Stimulated activated CD8-positive, alpha-beta memory T cell treated with anti-CD3 and anti-CD28 coated beads, Interleukin-7, amount 100 ng/mL, for 24 hours (primary cell): ENCODE data around the gene THSD8.

Experiments used
- DNase-seq: peaks from one replicate; pipeline ENCODE4 v3.0.0-alpha.2; 2020; ENCODE audit warnings: low read depth

Gene THSD8

DNA sequence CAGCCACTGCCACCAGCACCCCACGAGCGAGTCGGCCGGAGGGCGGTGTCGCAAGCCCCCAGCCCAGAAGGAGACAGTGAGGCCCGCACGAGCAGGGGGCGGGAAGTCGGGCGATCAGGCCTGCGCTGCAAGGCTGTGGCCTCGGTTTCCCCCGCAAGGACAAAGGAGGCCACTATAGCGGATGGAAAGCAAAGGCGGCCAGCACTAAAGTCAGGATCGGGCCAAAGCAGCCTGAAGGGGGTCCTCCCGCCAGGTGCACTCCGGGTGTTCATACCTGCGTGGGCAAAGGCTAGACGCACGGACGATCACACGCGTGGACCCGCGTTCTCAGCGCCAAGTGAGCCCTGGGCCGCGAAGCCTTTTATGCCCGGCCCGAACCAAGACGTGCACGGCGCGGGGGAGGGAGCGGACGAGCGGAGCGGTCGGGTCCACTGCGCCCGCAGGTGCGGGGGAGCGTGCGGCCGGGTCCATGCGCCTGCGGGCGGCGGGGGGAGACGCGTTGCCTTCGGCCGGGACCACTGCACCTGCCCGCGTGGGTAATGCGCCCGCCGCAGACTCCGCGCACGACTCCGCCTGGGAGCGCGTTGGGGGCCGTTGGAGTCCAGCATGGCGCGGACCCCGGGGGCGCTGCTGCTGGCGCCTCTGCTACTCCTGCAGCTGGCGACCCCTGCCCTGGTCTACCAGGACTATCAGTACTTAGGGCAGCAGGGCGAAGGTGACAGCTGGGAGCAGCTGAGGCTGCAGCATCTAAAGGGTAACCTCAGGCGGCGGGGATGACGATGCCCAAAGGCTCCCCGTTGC is at the start of gene THSD8, which contains the start of gene PRDX2:
TSS of gene THSD8 (plus strand) at position 604 of the 801 bp plus-strand sequence. CDS start at position 607, 3 bp downstream.
TSS of gene PRDX2 (minus strand) at position 335 of the 801 bp plus-strand sequence. CDS start 539 bp downstream, outside the sequence.
- DNase-seq: no peak

DNA sequence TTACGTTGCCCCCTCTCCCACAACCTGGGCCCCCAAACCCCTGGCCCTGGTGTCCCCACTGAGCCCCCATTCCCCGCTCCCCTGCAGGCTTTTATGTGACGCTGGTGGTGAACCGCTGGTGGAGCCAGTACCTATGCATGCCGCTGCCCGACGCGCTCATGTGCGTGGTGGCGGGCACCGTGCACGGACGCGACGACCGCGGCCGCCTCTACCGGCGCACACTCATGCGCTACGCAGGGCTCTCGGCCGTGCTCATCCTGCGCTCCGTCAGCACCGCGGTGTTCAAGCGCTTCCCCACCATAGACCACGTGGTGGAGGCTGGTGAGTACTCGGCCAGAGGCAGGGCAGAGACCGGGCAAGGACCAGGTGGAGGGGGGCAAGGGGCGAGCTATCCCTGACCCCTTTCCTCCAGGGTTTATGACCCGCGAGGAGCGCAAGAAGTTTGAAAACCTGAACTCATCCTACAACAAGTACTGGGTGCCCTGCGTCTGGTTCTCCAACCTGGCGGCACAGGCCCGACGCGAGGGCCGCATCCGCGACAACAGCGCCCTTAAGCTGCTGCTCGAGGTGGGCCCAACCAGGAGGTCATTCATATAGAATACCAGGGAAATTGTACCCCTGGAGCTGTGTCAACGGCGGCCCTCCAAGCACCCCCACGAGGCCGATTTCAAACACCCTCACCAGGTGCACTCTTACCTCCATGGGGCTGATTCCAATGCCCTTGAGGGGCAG is 47.2 kb upstream of the THSD8 start:
- DNase-seq: no peak

DNA sequence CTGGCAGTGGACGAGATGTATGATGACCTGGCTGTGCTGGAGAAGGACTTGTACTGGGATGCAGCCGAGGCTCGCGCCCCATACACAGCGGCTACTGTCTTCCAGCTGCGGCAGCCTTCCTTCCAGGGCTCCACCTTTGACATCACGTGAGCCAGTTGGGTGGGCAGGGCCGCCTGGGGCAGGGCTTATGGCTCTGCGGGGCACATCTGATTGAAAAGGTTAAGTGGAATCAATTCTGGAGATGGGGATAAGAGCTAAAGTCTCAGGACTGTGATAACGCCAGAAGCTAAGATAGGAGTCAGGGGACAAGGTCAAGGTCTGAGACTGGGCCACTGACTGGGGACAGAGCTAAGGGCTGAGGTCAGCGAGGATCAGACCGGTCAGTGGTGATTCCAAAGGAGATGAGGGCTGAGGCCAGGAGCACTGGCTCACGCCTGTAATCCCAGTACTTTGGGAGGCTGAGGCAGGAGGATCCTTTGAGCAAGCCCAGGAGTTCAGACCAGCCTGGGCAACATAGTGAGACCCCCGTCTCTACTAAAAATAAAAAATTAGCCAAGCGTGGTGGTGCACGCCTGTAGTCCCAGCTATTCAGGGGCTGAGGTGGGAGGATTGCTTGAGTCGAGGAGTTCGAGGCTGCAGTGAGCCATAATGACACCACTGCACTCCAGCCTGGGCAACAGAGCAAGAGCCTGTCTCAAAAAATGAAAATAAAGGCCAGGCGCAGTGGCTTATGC is 45.6 kb upstream of the THSD8 start:
- no peak for DNase-seq

DNA sequence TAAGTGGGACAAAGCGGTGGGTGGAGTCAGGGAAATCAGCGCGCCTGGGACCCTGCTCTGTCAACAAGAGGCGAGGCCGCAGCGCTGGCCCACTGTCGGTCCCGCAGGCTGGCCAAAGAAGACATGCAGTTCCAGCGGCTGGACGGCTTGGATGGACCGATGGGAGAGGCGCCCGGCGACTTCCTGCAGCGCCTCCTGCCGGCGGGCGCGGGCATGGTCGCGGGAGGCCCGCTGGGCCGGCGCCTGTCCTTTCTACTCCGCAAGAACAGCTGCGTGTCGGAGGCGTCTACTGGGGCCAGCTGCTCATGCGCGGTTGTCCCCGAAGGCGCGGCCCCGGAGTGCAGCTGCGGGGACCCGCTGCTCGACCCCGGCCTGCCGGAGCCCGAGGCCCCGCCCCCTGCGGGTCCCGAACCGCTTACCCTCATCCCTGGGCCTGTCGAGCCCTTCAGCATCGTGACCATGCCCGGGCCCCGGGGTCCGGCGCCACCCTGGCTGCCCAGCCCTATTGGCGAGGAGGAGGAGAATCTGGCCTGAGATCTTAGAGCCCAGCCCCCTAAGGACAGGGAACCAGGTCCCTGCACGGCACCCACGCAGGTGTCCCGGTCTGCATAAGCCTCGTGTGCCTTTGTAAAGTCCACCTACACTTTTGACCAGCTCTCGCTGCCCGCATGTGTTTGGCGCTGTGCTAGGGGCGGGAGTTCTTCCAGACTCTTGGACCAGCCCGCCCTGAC is 44.2 kb upstream of the THSD8 start:
- DNase-seq: no peak

DNA sequence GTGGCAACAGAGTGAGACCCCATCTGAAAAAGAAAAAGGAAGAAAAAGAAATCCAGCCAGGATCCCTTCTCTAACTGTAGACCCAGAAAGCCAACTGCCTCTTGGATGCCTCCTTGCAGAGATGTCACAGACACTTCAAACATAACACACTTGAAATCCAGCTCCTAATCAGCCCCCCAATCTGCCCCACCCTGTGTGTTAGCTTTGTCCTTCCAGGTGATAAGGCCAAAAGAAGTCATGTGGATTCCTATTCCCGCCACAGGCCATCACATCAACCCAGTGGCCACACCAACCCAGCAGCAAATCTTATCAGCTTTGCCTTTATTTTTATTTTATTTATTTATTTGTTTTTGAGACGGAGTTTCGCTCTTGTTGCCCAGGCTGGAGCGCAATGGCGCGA is 42.2 kb upstream of the THSD8 start:
- DNase-seq: no peak

DNA sequence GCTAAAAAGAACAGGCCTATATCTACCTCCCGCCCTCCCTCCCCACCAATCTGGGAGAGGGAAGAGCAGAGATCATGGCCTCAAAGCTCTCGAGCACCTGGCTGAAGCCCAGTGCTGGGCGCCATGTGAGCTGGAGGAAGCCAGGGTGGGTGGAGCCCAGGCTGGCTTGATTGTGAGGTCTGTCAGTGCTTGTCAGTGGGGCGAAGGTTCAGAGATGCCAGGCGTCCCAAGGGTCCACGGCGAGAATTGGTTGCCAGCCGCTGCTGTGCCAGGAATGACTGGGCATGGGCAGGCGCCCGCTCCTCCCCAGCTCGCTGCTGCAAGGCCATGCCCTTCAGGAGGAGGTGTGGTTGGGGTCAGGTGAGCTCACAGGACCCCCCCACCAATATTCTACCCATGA is 38.8 kb upstream of the THSD8 start:
- DNase-seq: no peak

DNA sequence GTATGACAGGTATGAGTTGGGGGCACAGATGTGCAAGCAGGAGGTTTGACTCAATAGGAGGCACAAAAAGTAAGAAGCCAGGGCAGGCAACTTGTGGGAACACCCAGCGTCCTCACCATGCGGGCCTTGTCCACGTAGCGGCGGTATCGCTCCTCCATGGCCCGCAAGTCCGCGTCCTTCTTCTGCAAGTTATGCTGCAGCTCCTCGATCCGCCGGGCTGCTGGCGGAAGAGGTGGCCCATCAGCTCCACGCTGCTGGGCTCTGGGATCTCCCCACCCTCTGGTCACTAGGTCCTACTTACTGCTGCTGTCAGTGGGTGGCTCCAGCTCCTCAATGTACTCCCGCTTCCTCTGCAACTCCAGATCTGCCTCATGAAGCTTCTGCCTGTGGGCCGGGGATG is 37.2 kb upstream of the THSD8 start:
- DNase-seq: no peak

DNA sequence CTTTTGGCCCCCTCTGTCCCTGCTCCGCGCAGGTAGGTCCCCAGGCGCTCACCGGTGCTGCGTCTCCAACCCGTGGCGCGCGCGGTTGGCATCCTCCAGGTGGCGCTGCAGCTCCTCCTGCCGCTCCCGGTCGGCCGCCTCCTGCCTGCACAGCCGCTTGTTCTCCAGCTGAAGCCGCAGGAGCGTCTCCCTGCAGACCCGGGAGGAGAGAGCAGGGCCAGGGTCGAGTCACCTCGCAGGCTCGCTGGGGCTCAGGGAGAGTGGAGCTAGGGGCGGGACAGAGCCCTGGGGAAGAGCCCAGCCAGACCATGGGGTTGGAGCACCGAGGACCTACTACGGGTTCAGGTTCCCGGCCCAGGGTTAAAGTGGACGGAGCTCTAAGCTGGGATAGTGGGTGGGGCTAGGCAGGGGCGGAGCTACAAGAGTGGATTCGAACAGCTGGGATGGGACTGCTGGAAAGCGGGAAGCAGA is 35.8 kb upstream of the THSD8 start:
- DNase-seq: peak; percentile 61

DNA sequence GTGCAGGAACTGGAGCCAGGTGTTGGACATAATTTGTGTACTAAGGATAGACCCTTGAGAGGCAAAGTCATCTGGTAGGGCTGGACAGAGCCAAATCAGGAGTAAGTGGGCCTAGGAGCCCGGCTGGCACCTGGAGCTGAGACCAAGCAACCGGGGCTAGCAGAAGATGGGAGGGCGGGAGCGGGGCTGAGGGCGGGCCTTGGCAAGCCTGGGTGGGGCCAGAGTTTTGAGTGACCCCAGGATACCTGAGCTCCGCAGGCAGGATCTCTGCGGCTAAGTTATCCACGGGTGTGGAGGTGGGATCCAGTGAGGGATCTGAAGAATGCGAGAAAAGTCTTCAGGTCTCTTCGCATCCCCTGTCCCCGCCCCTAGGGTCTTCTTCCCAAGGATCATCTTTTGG is 34.7 kb upstream of the THSD8 start:
- no peak for DNase-seq

DNA sequence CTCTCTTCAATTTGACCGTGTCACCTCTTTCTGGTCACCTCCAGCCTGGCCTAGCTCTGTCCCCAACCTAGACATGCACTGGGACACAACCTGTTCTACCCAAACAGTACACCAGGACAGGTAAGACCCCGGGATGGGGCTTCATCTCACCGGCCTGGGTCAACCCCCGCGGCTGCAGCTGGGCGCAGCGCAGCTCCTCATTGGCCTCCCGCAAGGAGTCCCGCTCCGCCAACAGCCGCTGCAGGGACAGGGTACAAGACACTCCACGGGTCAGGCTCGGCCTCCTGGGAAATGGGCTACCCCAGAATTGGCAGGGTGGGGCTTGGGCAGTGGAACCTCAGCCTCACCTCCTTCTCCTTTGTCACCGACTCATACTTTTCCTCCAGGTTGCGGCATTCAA is 34.2 kb upstream of the THSD8 start:
- no peak for DNase-seq

DNA sequence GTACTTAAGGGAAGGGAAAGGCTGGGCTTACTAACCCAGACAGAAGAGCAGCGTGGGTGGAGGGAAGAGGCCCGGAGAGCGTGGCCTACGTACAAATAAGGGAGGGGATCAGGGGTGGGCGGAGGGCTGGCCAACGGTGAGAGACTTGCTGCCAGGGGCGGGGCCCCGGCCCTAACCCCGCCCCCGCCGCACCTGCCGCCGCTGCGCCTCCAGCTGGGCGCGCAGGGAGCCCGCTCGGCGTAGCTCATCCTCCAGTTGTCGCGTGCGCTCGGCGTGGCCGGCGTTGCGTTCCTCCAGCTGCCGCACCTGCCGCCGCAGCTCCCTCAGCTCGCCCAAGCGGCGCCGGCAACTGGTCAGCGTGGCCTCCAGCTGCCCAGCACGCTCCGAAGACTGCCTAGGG is 32.2 kb upstream of the THSD8 start:
- no peak for DNase-seq

DNA sequence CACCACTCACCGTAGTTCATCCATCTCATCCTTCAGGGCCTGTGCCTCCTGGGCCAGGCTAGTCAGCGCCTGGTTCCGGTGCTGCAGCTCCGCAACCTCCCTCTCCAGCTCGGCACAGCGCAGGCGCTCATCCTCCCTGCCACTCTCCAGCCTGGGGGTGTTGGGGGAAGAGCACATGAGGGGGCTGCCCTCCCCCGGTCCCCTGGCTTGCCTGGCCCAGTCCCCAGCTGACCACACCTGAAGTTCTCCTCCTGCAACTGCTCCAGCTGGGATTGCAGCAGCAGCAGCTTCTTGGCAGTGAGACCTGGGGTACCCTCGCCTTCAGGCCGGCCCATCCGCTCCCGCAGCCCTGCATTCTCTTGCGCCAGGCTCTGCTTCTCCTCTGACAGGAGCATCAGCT is 30.9 kb upstream of the THSD8 start:
- DNase-seq: no peak

DNA sequence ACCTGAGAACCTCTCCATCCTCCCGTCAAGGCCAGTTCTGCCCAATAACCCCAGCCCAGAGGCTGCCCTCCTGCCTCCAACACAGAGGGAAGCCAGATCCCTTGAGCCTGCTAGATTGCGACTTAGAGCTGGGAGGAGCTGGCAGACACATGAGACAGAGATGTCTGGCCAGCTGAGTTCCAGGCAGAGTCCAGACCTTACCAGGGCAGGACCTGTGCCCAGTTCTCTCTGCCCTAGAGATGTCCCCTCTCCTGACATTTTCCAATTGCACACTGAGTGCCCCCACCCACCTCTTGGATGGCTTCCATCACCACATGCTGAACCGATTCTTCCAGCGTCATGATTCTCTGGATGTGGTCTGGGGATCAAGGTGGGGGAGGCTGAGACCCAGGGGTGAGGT is 29.5 kb upstream of the THSD8 start:
- DNase-seq: no peak

DNA sequence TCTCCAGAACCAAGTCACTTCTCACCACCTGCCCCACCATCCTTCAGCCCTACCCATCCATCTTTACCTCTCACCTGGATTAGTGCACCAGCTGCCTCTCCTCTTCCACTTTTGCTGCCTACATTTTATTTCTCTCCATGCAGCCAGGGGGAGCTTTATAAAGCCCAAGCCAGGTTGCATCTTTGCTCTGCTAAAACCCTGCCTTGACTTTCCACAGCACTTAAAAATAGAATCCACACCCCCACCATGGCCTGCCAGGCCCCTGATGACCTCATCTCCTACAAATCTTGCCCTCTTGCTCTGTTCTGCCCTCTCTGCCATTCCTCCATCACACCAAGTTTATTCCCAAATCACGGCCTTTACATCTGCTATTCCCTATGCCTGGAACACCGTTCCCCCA is 28.3 kb upstream of the THSD8 start:
- DNase-seq: no peak

DNA sequence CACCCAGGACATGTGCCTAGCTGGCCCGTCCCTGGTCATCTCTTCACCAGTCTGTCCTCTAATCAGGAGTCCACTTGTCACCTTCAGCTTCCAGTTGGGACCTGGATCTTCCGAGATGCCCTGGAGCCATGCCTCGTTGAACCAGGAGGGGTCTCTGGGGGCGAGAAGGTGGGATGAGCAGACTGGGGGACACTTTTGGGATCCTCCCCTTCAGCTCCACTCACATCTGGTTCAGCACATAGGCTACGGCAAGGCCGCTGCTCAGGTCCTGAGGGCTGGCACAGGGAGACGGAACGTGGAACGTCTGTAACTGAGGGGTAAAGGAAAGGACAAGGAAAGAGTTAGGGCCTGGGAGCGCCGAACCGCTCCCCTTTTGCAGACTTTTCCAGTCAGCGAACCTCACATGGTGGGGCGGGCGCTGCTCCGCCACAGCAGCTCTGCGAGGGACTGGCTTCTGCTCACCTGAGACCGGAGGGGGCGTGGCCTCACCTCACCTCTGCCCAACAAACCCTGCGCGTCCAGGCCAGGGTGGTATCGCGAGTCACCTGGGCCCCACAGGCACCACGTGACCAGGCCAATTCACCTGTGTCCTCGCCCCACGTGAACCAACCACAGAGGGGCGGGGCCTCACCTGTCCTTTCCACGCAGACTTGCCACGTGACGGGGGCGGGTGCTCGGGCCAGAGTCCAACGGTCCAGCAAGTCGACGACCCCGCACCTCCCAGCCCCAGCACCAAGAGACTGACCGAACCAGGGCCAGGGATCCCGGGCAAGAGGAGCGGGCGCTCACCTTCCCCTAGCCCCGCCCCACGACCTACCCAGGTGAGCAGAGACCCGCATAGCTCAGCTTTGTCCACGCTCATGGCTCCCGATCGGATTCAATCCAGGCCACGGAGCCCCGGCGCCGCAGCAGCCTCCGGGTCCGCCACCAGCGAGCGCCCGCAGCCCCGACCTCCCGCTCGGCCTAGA is 27.0 kb upstream of the THSD8 start, which contains the start of gene HOOK2:
TSS of gene HOOK2 (minus strand) at position 965 of the 968 bp plus-strand sequence. CDS start at position 862, 103 bp downstream.
- DNase-seq: no peak

DNA sequence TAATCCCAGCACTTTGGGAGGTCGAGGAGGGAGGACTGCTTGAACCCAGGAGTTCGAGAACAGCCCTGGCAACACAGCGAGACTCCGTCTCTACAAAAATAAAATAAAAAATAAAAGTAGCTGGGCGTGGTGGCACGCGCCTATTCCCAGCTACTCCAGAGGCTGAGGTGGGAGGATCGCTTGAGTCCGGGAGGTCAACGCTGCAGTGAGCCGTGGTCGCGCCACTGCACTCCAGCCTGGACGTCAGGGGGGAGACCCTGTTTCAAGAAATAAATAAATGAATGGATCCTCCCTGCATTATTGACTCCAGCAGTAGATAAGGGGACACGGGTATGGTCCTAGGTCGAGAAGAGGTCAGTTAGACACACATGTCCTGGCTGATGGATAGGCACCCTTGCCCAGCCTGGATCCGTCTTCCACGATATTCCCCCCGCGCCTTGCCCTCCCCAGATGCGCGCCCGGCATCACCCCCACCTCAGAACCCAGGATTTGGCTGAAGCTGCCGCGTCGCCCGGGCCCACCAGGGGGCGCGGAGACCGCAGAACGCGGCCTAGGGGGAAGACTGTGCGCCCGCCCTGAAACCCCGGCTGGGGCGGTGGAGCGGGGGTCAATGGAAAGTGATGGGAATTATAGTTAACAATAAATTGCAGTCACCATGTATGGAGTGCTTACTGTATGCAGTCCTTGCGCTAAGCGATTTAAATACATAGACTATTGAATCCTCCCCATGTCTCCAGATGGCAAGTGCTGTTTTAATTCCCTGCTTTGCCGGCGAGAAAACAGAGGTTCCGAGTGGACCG is 24.5 kb upstream of the THSD8 start:
- DNase-seq: peak; percentile 69

DNA sequence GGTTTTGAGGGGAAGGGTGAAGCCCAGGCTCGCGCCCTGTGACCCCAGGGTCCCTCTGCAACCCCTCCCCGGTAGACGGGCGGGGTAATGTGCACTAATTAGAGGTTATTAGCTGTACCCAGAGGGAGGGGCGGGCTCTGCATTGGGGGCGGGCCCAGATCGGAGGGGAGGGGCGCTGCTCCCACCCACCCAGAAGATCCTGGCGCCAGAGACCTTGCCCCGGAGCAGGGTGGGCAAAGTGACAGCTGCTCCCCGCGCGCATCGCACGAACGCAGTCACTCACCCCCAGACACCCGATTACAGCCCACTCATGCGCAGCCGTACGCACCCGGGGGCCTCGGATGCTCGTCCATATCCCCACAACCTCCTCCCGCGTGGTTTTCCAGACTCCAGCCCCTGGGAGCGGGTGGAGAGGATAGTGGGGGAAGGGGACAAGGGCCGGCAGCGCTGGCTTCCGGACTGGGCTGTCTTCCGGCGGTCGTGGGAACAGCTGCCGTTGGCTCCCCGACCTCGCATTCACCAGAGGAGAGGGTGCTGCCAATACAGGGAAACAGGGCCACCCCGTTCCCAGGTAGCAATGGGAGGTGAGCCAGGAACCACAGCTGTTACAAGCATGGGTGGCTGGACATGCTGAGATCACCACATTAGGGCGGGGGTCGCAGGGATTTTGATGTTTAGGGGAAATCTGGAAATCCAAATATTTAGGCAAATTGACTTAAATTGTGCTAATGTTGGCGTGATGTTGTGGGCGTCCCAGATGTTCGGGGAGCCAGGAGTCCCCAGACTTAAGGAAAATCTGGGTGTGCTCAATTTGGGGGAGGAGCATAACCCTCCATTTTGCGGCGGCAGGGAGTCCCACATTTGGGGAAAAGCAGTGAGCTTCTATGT is 23.6 kb upstream of the THSD8 start:
- DNase-seq: no peak

DNA sequence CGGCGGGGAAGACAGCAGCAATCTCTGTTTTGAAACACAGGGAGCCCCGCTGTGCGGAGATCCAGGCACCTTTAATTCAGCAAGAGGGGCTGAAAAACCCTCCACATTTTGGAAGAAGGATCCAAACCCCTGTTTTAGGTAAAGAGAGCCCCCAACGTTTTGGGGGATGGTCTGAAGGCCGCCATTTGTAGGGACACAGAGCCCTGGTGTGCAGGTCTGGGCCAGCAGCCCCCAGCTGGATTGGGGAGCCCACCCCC is 23.0 kb upstream of the THSD8 start:
- no peak for DNase-seq
